Spleen (tissue), 7 donors: ENCODE measurements around the gene ITPR2.

ENCODE experiments used
- POLR2A ChIP-seq, 3 donors: fragments of 450-650 bp; IDR thresholded peaks; one replicate each; pipeline ENCODE4 v1.5.1; 2017; ENCODE audit warnings: antibody characterized with exemption in 3 of 3, mild to moderate bottlenecking in 1 of 3
- POLR2AphosphoS5 ChIP-seq, 3 donors: sonication (generic); formaldehyde crosslinking; IDR thresholded peaks; one replicate each; pipeline ENCODE4 v1.5.1; 2017; ENCODE audit warnings: antibody characterized with exemption in 3 of 3
- TF ChIP-seq, protein P1 (sequence below), 11 experiments: fragments of 200-600 bp in 7 of 11; fragments of 450-650 bp in 4 of 11; sonication (generic) in 4 of 11; IDR thresholded peaks in 8 of 11; conservative IDR thresholded peaks in 3 of 11; 1 replicate in 7 of 11; 2 replicates in 4 of 11; pipeline versions ENCODE4 v1.4.0 to v1.8.0; 2016 to 2021; ENCODE audit warnings: antibody characterized with exemption in 11 of 11, inconsistent platforms in 4 of 11, mild to moderate bottlenecking in 1 of 11
- donor health status: DM: no; HTN: no; CAD: no; lungs with moderate emphysema.
- donor health status: DM: no; HTN: no; CAD: no.
- donor health status: DM: no; HTN: no; CAD: no.

GRCh38 chr12:26691234-26691970 lies 141.6 kb downstream of the ITPR2 start:
- TF ChIP-seq, protein P1, sequence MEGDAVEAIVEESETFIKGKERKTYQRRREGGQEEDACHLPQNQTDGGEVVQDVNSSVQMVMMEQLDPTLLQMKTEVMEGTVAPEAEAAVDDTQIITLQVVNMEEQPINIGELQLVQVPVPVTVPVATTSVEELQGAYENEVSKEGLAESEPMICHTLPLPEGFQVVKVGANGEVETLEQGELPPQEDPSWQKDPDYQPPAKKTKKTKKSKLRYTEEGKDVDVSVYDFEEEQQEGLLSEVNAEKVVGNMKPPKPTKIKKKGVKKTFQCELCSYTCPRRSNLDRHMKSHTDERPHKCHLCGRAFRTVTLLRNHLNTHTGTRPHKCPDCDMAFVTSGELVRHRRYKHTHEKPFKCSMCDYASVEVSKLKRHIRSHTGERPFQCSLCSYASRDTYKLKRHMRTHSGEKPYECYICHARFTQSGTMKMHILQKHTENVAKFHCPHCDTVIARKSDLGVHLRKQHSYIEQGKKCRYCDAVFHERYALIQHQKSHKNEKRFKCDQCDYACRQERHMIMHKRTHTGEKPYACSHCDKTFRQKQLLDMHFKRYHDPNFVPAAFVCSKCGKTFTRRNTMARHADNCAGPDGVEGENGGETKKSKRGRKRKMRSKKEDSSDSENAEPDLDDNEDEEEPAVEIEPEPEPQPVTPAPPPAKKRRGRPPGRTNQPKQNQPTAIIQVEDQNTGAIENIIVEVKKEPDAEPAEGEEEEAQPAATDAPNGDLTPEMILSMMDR (IDR thresholded peaks at IDR 0.05 in 8 of 11, conservative IDR thresholded peaks at IDR 0.05 in 3 of 11) = no peak
- TF ChIP-seq POLR2AphosphoS5 (IDR thresholded peaks at IDR 0.05) = no peak
- TF ChIP-seq POLR2A (IDR thresholded peaks at IDR 0.05) = no peak
